CD4-positive, alpha-beta T cell (primary cell): ENCODE measurements around the gene CEP170B. TPM values are rescaled to one million over a fixed set of nuclear protein-coding genes. Genes with fewer than 3 reads are reported as not detected.
A peak's percentile ranks its signal among the peaks of the same experiment; 100 is the strongest.

ENCODE experiments used
- ATAC-seq: fragments of 200-7000 bp; cut with Tn5 transposase; one replicate; pipeline ENCODE4 v1.10.0; 2022; ENCODE audit warnings: mild to moderate bottlenecking; ENCODE audit not compliant: poor library complexity
- CTCF ChIA-PET: fragments of 350-600 bp; sonication (Branson Sonifier 250); formaldehyde crosslinking; loops from one replicate; lab custom pipeline; 2021; ENCODE audit warnings: antibody characterized with exemption, inconsistent platforms; lab: Charles Lee
- POLR2A ChIA-PET: fragments of 350-600 bp; sonication (Branson Sonifier 250); formaldehyde crosslinking; loops from one replicate; lab custom pipeline; 2021; ENCODE audit warnings: antibody characterized with exemption, inconsistent platforms; lab: Charles Lee
- DNase-seq, 14 experiments: peaks; one replicate each; pipeline ENCODE4 v3.0.0-alpha.2; 2013 to 2020; ENCODE audit warnings: mixed read lengths in 2 of 14
- H3K27ac ChIP-seq, 2 donors: one replicate each; pipeline versions ENCODE4 v1.5.1 to v1.7.0; 2013; ENCODE audit warnings: low read length in 2 of 2, low read depth in 1 of 2, mild to moderate bottlenecking in 1 of 2
- H3K27me3 ChIP-seq, 2 experiments: 1 replicate in 1 of 2; 2 replicates in 1 of 2; pipeline versions ENCODE4 v1.6.1 to v1.7.0; 2013; ENCODE audit warnings: low read length in 2 of 2, control low read depth in 1 of 2, mild to moderate bottlenecking in 1 of 2, moderate library complexity in 1 of 2; ENCODE audit not compliant: insufficient read depth in 2 of 2, control insufficient read depth in 1 of 2
- H3K36me3 ChIP-seq: one replicate; pipeline ENCODE4 v1.6.1; 2013; ENCODE audit warnings: low read length, control low read depth; ENCODE audit not compliant: insufficient read depth
- H3K4me1 ChIP-seq: one replicate; pipeline ENCODE4 v1.6.1; 2013; ENCODE audit warnings: low read length, control low read depth; ENCODE audit not compliant: insufficient read depth
- H3K4me3 ChIP-seq: one replicate; pipeline ENCODE4 v1.5.1; 2013; ENCODE audit warnings: mild to moderate bottlenecking, low read length, moderate library complexity
- H3K9me3 ChIP-seq, 2 experiments: 1 replicate in 1 of 2; 2 replicates in 1 of 2; pipeline versions ENCODE4 v1.6.1 to v1.7.0; 2013; ENCODE audit warnings: low read length in 2 of 2, mild to moderate bottlenecking in 2 of 2, control low read depth in 1 of 2, moderate library complexity in 1 of 2; ENCODE audit not compliant: control insufficient read depth in 1 of 2, insufficient read depth in 1 of 2
- H3K27ac Mint-ChIP-seq: one replicate; pipeline ENCODE4 v1.8.0; 2020; ENCODE audit warnings: mixed read lengths
- H3K27me3 Mint-ChIP-seq: one replicate; pipeline ENCODE4 v1.8.0; 2021; ENCODE audit warnings: mixed read lengths
- H3K36me3 Mint-ChIP-seq: one replicate; pipeline ENCODE4 v1.8.0; 2021; ENCODE audit warnings: low read depth, mixed read lengths
- H3K4me1 Mint-ChIP-seq: one replicate; pipeline ENCODE4 v1.8.0; 2021; ENCODE audit warnings: low read depth, mixed read lengths
- H3K4me3 Mint-ChIP-seq: one replicate; pipeline ENCODE4 v1.8.0; 2020; ENCODE audit warnings: mild to moderate bottlenecking, mixed read lengths
- H3K9me3 Mint-ChIP-seq: one replicate; pipeline ENCODE4 v1.8.0; 2020; ENCODE audit warnings: mixed read lengths
- CTCF ChIP-seq: fragments of 200-600 bp; IDR thresholded peaks from one replicate; pipeline ENCODE4 v1.8.0; 2022; ENCODE audit warnings: antibody characterized with exemption, mild to moderate bottlenecking
- intact Hi-C, 2 experiments: fragments of 100-400 bp; cut with DNase I in 1 of 2; cut with micrococcal nuclease in 1 of 2; formaldehyde crosslinking; loops; one replicate each; pipeline versions ENCODE4 v1.15.1 to v1.9.0; 2023 to 2025; cut with DNase I, micrococcal nuclease
- polyA plus RNA-seq, 2 donors: library from polyadenylated mRNA; unstranded; fragments of 120-200 nt; gene quantifications; one replicate each; pipeline ENCODE4 v1.2.1, GENCODE V29; 2013
- total RNA-seq, 174 experiments: library from RNA in 2 of 174; stranded (reverse) in 2 of 174; gene quantifications; one replicate each; pipeline ENCODE4 v1.2.3 and lab custom pipeline; 2021 to 2026

Gene CEP170B
- 1 to 10 TPM; 4.4 to 4.7 TPM for total RNA-seq
- 1.8 TPM for polyA plus RNA-seq (2013, experiment 1 of 2)
- polyA plus RNA-seq (2013, experiment 2 of 2), result 1.7 TPM
- 4.0 to 85.8 (median 15.6) reads per million in 172 experiments for total RNA-seq (lab: John Stamatoyannopoulos, UW)

GRCh38 chr14:104865081-104865630 is at the start of gene CEP170B:
TSS of gene CEP170B (plus strand) at chr14:104865268. CDS start at chr14:104868451, 3,183 bp downstream.
- Mint-ChIP-seq H3K9me3 (no peaks in the 10 kb centered on the region), H3K27me3 (peaks cover 12% of the 10 kb centered on the region), H3K36me3 (no peaks in the 10 kb centered on the region), H3K27ac (peak within 1 kb of the TSS; percentile 51), H3K4me3 (peak within 1 kb of the TSS; percentile 81), H3K4me1 (peaks cover 6% of the 10 kb centered on the region)
- ATAC-seq, result peak; percentile 80
- no peak within 1 kb of the TSS for H3K27ac ChIP-seq
- peaks cover 0 to 12% of the 10 kb centered on the region in 2 experiments for H3K9me3 ChIP-seq
- H3K36me3 ChIP-seq, result no peaks in the 10 kb centered on the region
- CTCF ChIA-PET, result interaction anchor here (0.7 kb wide), 1 partner anchor 67 kb away, joined by 3 read pairs; no protein-coding TSS in a partner anchor
- POLR2A ChIA-PET, result interaction anchor here (0.9 to 1.6 kb wide), 3 partner anchors 68 to 113 kb away, joined by 3 to 5 read pairs (median 4); partner anchors contain the start of gene SIVA1
- intact Hi-C loops, result loop anchor here in 1 of 2 experiments (2.0 kb wide), 1 partner anchor 68 kb away; no protein-coding TSS in a partner anchor
- peak in 13 of 14 experiments; percentile 21 to 77 (median 48) for DNase-seq
- peaks cover 12 to 17% of the 10 kb centered on the region in 2 experiments for H3K27me3 ChIP-seq
- H3K4me3 ChIP-seq, result peak within 1 kb of the TSS; percentile 55
- H3K4me1 ChIP-seq, result peaks cover 22% of the 10 kb centered on the region
- no peak for TF ChIP-seq CTCF

GRCh38 chr14:104816616-104816884 is 48.5 kb upstream of the CEP170B start:
- ChIA-PET CTCF (no interaction called here), POLR2A (no interaction called here)

More at GRCh38 chr14:104816616-104816884, 48.5 kb upstream of the CEP170B start:
- Mint-ChIP-seq H3K27me3 (no peaks in the 10 kb centered on the region), H3K9me3 (no peaks in the 10 kb centered on the region), H3K4me1 (peaks cover 24% of the 10 kb centered on the region), H3K4me3 (peak overlapping the region; percentile 92), H3K27ac (peak overlapping the region; percentile 93), H3K36me3 (peaks cover 4% of the 10 kb centered on the region)
- no peak for ATAC-seq
- H3K4me3 ChIP-seq, result peak overlapping the region; percentile 75
- intact Hi-C loops, result no loop called here
- no peaks in the 10 kb centered on the region for H3K9me3 ChIP-seq
- TF ChIP-seq CTCF, result no peak
- DNase-seq, result no peak
- peaks cover 26% of the 10 kb centered on the region for H3K4me1 ChIP-seq
- no peaks in the 10 kb centered on the region for H3K36me3 ChIP-seq
- H3K27me3 ChIP-seq, result no peaks in the 10 kb centered on the region
- H3K27ac ChIP-seq, result peak overlapping the region; percentile 77 to 89
